Sciatic nerve (tissue), 2 donors: ENCODE results near the gene HPSE2. TPM values are rescaled to one million over a fixed set of nuclear protein-coding genes. Genes with fewer than 3 reads are reported as not detected.

ENCODE experiments used
- ATAC-seq: fragments of 200-7000 bp; cut with Tn5 transposase; one replicate; pipeline ENCODE4 v1.9.1; 2020; ENCODE audit warnings: mild to moderate bottlenecking, moderate library complexity
- DNase-seq: peaks from one replicate; pipeline ENCODE4 v3.0.0-alpha.2; 2020; ENCODE audit warnings: low spot score
- intact Hi-C: fragments of 100-400 bp; cut with DNase I; formaldehyde crosslinking; loops from one replicate; pipeline ENCODE4 v1.14.2; 2022
- total RNA-seq: library from RNA; stranded (reverse); fragmentation: NEBNext Ultra II Directional; extraction: Animal tissue kit (Norgen Biotek cat#: 25700); gene quantifications from one replicate; pipeline ENCODE4 v1.2.1, GENCODE V29; 2021
- donor health status: DM: no; HTN: no; CAD: no.
- donor health status: DM: no; HTN: no; CAD: no.

Gene HPSE2
- total RNA-seq, 1 donor from 2014 or later = 1.7 TPM

DNA sequence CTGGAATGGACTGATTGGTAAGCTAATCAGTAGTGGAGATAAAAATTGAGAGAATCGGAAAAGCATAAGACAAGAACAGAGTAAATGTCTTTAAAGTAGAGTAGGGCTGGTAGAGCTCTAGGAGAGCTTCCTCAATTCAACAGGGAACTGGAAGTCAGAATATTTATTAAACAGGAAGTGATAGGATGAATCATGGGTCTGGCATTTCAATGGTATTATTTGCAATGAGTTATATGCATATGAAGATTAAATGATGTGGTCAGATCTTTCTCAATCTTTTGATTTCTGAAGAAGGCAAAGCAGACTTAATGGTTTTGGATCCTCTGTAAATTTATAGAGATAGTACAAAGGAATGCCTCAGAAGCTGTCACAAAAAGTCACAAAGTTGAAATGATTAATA lies 349.0 kb downstream of the HPSE2 start:
- ATAC-seq (no peak), DNase-seq (no peak)
- intact Hi-C loops = no loop called here

DNA sequence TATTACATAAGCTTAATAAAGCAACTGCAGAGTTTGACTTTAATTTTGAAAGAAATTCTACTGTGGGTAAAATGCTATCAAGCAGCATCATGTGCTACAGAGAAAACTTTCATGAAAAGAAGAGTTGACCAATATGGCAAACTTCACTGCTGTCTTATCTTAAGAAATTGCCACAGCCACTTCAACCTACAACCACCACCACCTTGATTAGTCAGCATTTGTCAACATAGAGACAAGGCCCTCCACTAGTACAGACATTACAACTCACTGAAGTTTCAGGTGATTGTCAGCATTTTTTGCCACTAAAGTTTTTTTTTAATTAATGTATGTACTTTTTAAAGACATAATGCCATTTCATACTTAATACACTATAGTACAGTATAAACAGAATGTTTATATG lies 350.3 kb downstream of the HPSE2 start:
- DNase-seq = no peak
- intact Hi-C loops = no loop called here

DNA sequence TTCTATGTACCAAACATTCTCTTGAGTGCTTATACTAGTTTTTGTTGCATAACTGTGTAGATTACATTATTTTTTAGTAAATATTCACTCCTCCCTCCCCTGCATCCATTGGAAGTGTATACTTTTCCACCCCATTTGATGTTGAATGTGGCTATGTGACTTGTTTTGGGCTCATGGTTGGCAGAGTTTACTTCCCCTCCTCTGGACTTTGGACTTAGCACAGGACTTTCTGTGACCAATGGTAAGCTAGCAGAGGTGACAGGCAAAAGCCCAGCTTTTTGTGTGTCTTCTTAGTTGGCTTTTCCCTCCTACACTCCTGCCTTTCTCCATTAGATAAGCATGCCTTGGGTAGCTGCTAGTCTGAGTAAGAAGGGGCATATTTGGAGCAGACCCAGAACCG lies 353.9 kb downstream of the HPSE2 start:
- ATAC-seq = no peak
- no peak for DNase-seq
- intact Hi-C loops = no loop called here

More for the DNA sequence above, 350.3 kb downstream of the HPSE2 start:
- ATAC-seq = no peak

DNA sequence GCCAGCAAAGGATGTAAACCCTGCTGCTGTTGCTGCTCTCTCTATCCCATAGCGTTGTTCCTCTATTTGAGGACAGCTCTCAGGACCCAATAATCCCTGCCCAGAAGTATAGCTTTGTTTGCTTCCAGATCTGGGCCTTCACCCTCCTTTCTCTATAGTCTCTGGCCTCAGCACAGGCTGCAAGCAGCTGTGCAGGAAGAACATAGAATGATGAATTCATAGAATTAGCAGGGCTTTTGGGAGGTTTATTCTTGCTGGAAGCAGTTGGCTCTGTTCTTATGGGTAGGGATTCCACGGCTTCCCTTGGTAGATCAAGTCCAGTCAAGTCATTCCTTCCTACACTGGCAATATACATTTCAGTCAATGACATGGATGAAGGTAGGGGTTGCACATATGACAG lies 354.7 kb downstream of the HPSE2 start:
- no peak for DNase-seq
- no peak for ATAC-seq
- intact Hi-C loops = no loop called here

DNA sequence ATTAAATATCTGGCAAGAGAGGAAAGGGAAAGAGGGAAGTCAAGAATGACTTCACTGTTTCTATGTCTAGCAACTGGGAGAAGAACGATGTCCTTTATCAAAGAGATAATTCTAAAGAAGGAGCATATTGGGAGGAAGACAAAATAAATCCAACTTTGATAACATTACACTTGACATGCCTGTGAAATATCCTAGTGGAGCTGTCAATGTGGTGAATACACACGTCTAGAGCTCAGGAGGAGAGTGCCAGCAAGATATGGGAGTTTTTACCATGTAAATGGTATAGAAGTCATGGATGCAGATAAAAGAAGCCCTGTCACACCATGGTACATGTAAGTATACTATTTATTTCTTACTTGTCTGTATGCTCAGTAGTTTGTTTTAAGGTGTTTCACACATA lies 356.7 kb downstream of the HPSE2 start:
- intact Hi-C loops = no loop called here
- ATAC-seq = no peak
- DNase-seq = no peak

DNA sequence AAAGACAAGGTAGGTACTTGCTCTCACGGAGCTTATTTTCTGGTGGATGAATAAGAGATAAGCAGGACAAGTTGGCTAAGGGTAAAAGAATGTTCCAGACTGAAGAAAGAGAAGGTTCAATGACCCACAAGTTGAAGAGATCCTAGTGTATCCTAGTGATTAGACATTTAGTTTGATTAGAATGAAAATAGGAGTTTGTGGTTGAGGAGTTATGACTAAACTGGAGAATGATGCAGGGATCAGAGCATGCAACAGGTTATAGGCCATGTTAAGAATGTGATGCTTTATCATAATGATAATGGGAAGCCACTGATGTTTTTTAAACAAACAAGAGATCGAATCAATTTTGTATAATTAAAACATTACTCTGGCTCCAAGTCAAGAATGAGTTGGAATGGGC lies 357.2 kb downstream of the HPSE2 start:
- no peak for DNase-seq
- intact Hi-C loops = no loop called here
- ATAC-seq = no peak

DNA sequence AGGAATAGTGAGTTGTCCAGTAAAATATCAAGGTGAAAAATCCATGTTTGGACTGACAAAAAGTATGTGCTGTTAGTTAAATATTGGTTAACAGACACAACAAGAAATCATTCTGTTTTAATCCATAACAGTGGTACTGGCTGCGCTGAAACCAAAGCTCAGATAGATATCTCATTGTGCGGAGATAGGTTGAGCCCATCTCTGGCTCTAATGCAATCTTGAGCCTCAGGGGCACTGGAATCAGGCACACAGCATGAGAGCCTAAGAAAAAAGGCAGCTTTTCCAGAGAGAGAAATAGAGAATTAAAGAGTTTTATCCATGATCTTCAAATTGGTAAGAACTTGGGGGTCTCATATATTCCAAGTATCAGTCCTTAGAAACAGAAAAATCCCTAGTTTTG lies 373.7 kb downstream of the HPSE2 start:
- ATAC-seq (no peak), DNase-seq (no peak)
- intact Hi-C loops = no loop called here

DNA sequence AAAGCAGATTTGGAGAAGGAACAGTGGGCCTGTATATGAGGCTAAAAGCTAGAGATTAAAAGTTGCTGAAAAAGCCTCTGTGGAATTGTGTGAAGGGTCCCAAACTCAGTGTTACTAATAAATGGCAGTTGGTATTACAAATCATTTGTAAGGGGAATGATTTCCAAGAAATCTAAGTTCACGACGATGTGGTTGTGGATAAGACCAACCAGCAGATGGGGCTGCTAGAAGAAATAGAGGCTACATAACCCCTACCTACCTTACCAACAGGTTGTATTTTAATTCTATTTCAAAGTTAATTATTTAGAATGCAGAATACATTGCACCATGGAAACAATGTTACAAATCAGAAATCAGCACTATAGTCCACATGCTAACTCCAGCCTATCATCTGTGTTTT lies 377.1 kb downstream of the HPSE2 start:
- ATAC-seq = no peak
- intact Hi-C loops = no loop called here
- DNase-seq = no peak

DNA sequence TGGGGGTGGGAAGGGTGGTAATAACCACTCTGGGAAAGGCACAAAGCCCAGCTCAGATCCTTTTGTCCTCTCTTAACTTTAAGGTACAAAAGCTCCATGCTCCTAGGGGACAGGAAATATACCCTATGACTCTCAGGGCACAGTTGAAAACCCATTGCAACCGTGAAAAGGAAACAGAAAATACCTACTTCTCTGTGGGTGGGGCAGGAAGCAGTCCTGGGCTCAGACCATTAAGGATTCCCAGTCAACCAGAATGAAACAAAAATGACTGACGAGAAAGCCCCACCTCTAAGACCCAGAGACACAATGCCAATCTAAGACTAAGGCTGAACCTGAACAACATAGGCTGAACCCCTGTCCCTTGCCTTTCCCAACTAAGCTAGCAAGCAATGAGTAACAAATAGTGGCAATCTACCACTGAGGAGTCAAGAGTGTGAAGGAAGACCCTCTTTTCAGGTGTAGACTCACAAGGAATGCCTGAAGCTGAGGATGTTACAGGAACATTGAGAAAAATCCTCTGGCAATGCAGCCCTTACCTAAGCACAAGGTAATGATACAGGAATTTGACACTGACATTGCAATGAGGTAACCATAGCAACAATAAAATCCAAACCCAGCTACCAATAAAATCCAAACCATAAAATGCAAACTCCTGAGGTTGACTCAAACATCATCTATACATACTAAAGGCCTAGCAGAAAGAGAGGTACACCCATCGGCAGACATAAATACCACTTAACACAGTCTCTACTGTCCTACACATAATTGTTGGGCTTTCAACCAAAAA lies 380.1 kb downstream of the HPSE2 start:
- DNase-seq (no peak), ATAC-seq (no peak)
- intact Hi-C loops = no loop called here

DNA sequence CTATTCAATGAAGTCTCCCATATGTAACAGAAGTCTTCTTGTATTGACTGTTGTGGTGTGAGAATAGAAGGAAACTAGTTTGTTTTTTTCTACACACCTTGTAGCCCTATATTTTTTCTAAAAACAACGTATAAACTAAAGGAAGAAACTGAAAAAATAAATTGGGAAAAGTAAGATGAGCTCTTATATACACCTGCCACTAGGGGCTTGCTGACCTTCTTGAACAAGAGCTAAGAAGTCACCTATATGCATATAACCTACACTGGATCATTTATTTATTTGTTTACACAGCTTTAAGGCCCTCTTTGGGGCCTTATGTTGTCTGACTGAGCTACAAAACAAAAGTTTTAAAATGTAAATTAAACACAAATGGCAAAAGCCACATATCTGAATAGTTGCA lies 383.0 kb downstream of the HPSE2 start:
- ATAC-seq (no peak), DNase-seq (no peak)
- intact Hi-C loops = no loop called here

DNA sequence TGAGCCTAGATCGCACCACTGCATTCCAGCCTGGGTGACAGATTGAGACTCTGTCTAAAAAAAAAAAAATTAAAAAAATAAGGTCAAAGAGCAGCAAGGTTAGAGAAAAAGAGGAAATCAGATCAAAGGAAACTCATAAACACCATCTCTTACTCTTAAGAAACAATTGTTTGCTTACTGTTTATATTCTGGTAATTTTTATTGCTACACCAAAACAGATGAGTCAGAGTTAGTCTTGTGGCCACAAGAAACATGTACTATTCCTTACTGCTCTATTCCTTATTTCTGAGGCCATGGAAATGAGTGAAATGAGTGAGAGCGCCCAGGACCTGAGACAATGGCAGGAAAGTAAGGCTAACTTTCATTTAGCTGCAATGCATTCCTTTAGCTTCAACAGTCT lies 387.3 kb downstream of the HPSE2 start:
- DNase-seq (no peak), ATAC-seq (no peak)
- intact Hi-C loops = no loop called here

DNA sequence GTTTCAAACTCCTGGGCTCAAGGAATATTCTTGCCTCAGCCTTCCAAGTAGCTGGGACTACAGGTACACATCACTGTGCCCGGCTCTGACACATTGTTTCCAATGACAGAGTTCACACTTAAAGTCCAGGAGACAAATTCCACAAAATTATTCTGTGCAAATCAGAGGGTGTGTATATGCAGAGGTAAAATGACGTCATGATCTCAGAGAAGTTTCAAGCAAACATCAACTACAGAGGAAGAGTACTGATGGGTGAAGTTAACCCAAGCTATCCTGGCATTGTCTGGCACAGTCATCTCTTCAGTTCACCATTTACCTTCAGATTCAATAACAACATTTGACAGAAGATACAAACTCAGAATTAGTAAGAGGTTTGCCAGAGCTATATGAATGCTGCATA lies 388.9 kb downstream of the HPSE2 start:
- DNase-seq (no peak), ATAC-seq (no peak)
- intact Hi-C loops = no loop called here

DNA sequence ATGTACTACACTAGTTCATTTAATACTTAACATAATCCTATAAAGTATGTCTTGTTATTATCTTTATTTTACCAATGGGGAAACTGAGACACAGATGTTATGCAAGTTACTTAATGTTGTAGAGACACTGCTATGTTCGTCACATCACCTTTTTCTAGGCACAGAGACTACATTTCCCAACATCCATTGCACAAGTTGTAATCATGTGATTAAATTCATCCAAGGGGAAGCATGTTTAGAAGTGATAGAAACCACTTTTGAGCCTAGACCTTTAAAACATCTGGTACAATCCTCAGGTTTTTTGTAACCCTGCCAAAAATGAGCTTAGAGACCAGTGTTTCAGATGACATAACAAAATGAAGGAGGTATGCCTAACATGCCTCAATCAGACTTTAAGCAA lies 402.1 kb downstream of the HPSE2 start:
- DNase-seq (no peak), ATAC-seq (no peak)
- intact Hi-C loops = no loop called here

DNA sequence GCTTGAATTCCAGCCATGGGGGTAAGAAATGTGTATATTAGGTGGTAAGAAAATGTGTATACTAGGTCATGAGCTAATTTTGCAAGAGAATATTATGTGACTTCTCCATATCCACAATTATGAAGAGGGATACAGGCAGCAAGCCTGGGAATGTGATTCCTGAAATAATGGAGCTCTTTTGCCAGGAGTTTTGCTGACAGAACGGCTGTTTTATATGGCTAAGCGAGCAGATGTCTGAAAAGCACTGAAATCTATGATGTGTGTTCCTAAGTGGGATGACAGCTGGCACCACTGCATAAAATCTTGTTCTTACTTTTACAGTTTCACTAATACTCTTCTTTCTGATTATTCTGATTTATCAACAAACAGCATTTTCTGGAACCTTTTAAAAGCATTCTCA lies 402.9 kb downstream of the HPSE2 start:
- no peak for DNase-seq
- ATAC-seq = no peak
- intact Hi-C loops = no loop called here

DNA sequence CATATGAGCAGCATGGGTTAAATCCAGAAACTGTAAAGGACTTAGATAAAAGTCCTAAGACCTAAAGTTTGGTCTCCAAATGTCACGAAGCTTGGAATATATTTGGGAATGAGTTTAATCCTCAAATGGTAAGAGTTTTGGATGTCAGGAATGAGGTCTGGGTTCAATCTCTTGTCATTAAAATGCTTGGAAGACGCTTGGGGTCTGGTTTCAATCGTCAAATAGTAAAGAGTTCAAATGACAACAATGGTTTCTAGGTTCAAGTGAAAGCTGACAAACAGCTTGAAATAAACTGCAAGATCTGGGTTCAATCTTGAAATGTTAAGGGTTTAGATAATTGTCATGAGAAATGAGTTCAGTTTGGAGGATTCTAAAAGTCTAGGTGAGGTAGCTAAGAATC lies 403.5 kb downstream of the HPSE2 start:
- ATAC-seq (no peak), DNase-seq (no peak)
- intact Hi-C loops = no loop called here

DNA sequence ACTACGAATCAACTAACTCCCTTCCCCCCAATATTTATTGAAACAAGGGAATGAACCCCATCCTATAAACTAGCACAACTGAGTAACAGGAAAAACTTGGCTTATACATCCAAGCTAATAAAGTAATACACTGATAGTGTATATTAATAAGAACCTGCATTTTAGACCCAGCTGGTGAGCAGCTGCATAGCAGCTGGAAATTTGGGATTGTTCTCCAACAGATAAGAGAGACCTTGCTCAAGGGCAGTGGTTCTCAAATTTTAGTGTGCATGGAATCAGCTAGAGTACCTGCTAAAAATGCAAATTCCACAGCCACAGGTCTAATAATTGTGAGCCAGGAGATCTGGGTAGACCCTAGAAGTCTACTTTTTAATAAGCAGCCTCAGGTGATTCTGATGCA lies 404.3 kb downstream of the HPSE2 start:
- DNase-seq (no peak), ATAC-seq (no peak)
- intact Hi-C loops = no loop called here

DNA sequence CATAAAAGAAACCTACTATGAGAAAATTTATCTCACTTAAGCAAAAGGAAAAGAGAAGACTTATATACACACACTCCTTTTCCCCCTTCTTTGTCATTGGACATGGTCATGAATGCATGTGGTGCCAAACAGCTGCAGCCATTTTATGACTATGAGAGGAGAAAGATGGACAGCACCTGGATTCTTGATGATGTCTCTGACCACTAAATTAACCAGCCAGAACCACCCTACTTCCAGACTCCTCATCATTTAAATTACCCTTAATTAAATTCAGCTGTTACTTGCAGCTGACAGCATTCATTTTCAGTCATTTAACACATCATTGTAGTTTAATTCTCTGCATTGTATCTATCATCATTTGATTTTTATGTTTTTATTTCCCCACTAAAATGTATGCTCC lies 409.9 kb downstream of the HPSE2 start:
- ATAC-seq = no peak
- DNase-seq = no peak
- intact Hi-C loops = no loop called here

DNA sequence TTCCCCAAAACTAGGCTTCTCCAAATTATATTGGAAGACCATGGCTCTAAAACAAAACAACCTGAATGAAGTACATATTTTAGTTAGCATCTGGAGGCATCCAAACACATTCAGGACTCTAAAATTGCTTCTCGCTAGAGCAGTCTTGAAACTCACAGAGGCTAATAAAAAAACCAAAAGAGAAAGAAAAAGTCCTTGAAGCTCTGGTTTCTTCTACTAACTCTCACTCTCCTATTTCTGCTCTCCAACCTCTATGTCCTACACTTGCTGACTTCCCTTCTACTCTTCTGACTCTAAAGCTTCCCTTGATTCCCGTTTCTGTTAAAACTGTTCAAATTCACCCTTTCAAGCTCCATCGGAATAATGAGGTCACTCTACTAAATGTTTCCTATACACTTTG lies 418.3 kb downstream of the HPSE2 start:
- ATAC-seq (no peak), DNase-seq (no peak)
- intact Hi-C loops = no loop called here

DNA sequence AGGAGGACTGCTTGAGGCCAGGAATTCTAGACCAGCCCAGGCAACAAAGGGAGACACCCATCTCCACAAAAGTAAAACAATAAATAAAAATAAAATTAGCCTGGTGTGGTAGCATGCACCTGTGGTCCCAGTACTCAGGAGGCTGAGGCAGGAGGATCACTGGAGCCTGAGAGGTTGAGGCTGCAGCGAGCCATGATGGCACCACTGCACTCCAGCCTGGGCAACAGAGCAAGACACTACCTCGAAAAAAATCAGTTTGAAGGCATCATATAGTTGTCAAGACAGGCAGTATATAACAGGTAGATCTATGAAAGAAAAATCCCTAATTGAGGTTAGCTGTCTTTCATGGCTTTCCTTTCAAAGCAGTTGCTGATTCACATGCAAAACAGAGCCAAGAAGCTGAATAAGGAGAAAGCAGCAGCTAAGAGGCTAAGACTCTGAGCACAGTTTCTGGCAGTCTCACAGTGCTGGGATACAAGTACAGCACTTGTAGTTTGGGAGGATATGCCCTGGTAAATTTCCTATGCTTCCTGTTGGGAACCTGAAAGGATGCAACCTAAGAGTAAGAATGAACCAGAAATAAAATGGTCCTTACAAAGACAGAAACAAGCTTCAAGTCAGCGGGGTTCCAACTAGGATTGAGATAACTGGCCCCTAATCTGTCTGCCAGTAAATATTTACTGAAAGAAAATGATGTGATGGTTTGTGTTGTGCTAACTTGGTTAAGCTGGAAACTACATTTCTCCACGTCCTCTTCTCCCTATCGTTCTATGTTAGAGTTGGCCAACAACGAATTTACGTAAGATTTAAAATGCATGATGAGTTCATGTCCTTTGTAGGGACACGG lies 420.4 kb downstream of the HPSE2 start:
- DNase-seq (no peak), ATAC-seq (no peak)
- intact Hi-C loops = no loop called here

DNA sequence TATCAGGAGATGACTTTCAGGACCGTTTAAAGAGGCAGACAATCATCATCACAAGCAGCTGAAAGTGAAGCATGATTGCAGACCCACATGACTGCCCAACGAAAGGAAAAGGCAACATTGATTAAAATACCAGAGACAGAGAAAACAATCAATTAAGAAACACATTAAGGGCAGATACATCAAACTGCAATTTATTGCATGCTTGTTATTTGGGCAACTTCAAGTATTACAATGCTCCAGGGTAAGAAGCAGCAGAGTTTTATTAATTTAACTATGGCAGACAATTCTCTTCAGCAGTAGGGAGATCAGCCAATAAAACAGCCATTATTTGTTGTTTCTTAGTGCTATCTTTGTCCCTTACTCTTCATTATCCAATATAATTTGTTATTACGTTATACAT lies 421.2 kb downstream of the HPSE2 start:
- DNase-seq (no peak), ATAC-seq (no peak)
- intact Hi-C loops = no loop called here
